DND-41 (cell line): ENCODE results near the gene TRIM4.
"Not testable (repeated sequence)": the region's sequence is repeated elsewhere in the genome, so short reads cannot be mapped to it uniquely, and the experiment has no call there.

Experiments
- ATAC-seq: fragments of 200-7000 bp; cut with Tn5 transposase; 3 replicates; pipeline ENCODE4 v1.9.1; 2021; ENCODE audit warnings: low read depth; ENCODE audit not compliant: insufficient read depth
- DNase-seq: peaks from one replicate; pipeline ENCODE4 v3.0.0-alpha.2; 2020
- H2AFZ ChIP-seq: 2 replicates; pipeline ENCODE4 v1.6.0; 2012; ENCODE audit warnings: low read depth, low read length
- H3K27ac ChIP-seq: 2 replicates; pipeline ENCODE4 v1.5.1; 2012; ENCODE audit warnings: low read length, inconsistent platforms
- H3K27me3 ChIP-seq: fragments of 200-600 bp; sonication (generic); 2 replicates; pipeline ENCODE4 v1.6.0; 2012; ENCODE audit warnings: low read length, mild to moderate bottlenecking, inconsistent platforms; ENCODE audit not compliant: insufficient read depth, poor library complexity
- H3K36me3 ChIP-seq: 2 replicates; pipeline ENCODE4 v1.5.1; 2012; ENCODE audit warnings: low read length, inconsistent platforms; ENCODE audit not compliant: insufficient read depth
- H3K4me1 ChIP-seq: 2 replicates; pipeline ENCODE4 v1.5.1; 2012; ENCODE audit warnings: mild to moderate bottlenecking, low read length; ENCODE audit not compliant: insufficient read depth
- H3K4me2 ChIP-seq: 2 replicates; pipeline ENCODE4 v1.6.0; 2012; ENCODE audit warnings: mild to moderate bottlenecking, moderate library complexity, low read length, inconsistent platforms; ENCODE audit not compliant: insufficient read depth
- H3K4me3 ChIP-seq, 2 experiments: fragments of 200-600 bp in 1 of 2; shearing (Covaris generic) in 1 of 2; 2 replicates each; pipeline ENCODE4 v1.5.1; 2012 to 2016; ENCODE audit warnings: inconsistent platforms in 2 of 2, low read length in 2 of 2, mild to moderate bottlenecking in 2 of 2, low read depth in 1 of 2, moderate library complexity in 1 of 2
- H3K79me2 ChIP-seq: 2 replicates; pipeline ENCODE4 v1.6.0; 2012; ENCODE audit warnings: low read length, inconsistent platforms; ENCODE audit not compliant: insufficient read depth
- H3K9ac ChIP-seq: 2 replicates; pipeline ENCODE4 v1.6.0; 2012; ENCODE audit warnings: low read depth, mild to moderate bottlenecking, inconsistent platforms, low read length, moderate library complexity
- H3K9me3 ChIP-seq: 2 replicates; pipeline ENCODE4 v1.5.1; 2012; ENCODE audit warnings: low read length, moderate library complexity, mild to moderate bottlenecking, inconsistent platforms; ENCODE audit not compliant: insufficient read depth, severe bottlenecking
- H4K20me1 ChIP-seq: 2 replicates; pipeline ENCODE4 v1.6.0; 2012; ENCODE audit warnings: low read length; ENCODE audit not compliant: insufficient read depth
- CTCF ChIP-seq: IDR thresholded peaks from 2 replicates; pipeline ENCODE4 v1.5.1; 2012; ENCODE audit warnings: borderline replicate concordance, low read length, moderate library complexity, mild to moderate bottlenecking; ENCODE audit not compliant: poor library complexity, severe bottlenecking; ENCODE audit errors: extremely low read depth
- EZH2 ChIP-seq: IDR thresholded peaks from 3 replicates; pipeline ENCODE4 v1.6.1; 2012; ENCODE audit warnings: borderline replicate concordance, low read depth, mild to moderate bottlenecking, moderate library complexity, low read length, inconsistent platforms; ENCODE audit not compliant: severe bottlenecking

TRIM4 gene

GRCh38 chr7:99893280-99893679 lies 26.1 kb downstream of the TRIM4 start:
- Histone ChIP-seq H3K36me3 (peaks cover 27% of the 10 kb centered on the region), H2AFZ (no peak overlapping the region), H3K27me3 (no peaks in the 10 kb centered on the region), H3K4me3 (no peak overlapping the region), H3K27ac (no peak overlapping the region), H3K4me2 (no peak overlapping the region), H3K9ac (no peak overlapping the region), H3K4me1 (no peaks in the 10 kb centered on the region), H3K9me3 (peaks cover 10% of the 10 kb centered on the region), H4K20me1 (0 out of 2 replicates have a peak, but pooled peaks cover 3% of the 10 kb centered on the region), H3K79me2 (no peaks in the 10 kb centered on the region)
- no peak for DNase-seq
- TF ChIP-seq EZH2 (no peak), CTCF (no peak)
- ATAC-seq: no peak

- H3K4me1 ChIP-seq, ATAC-seq, H3K79me2 ChIP-seq, H3K4me3 ChIP-seq, H3K27ac ChIP-seq, H3K27me3 ChIP-seq, H3K9me3 ChIP-seq, H3K4me2 ChIP-seq, H3K9ac ChIP-seq, H2AFZ ChIP-seq, DNase-seq, H4K20me1 ChIP-seq: not testable (repeated sequence)
- peaks cover 23% of the 10 kb centered on the region for H3K36me3 ChIP-seq
These were observed 29.0 kb downstream of the TRIM4 start for GRCh38 chr7:99890348-99890747.

GRCh38 chr7:99888366-99888765 lies 31.0 kb downstream of the TRIM4 start:
- H3K79me2 ChIP-seq, H3K4me1 ChIP-seq, H2AFZ ChIP-seq, H3K4me2 ChIP-seq, H3K27me3 ChIP-seq, H4K20me1 ChIP-seq, H3K27ac ChIP-seq, H3K9ac ChIP-seq, DNase-seq, ATAC-seq, H3K4me3 ChIP-seq, H3K9me3 ChIP-seq: not testable (repeated sequence)
- H3K36me3 ChIP-seq: peaks cover 23% of the 10 kb centered on the region

GRCh38 chr7:99881370-99881769 lies 38.0 kb downstream of the TRIM4 start:
- H3K79me2 ChIP-seq: no peaks in the 10 kb centered on the region
- no peak for TF ChIP-seq EZH2
- TF ChIP-seq CTCF: no peak

More at GRCh38 chr7:99881370-99881769, 38.0 kb downstream of the TRIM4 start:
- no peaks in the 10 kb centered on the region for H4K20me1 ChIP-seq
- no peak for DNase-seq
- no peak overlapping the region for H3K9ac ChIP-seq
- no peaks in the 10 kb centered on the region for H3K9me3 ChIP-seq
- H3K27me3 ChIP-seq: no peaks in the 10 kb centered on the region
- H3K4me3 ChIP-seq: no peak overlapping the region
- ATAC-seq: no peak
- H3K27ac ChIP-seq: no peak overlapping the region
- no peaks in the 10 kb centered on the region for H3K4me1 ChIP-seq
- no peak overlapping the region for H3K4me2 ChIP-seq
- H3K36me3 ChIP-seq: no peaks in the 10 kb centered on the region
- no peak overlapping the region for H2AFZ ChIP-seq
